Brain microvascular endothelial cell (primary cell): ENCODE measurements around the gene ETS1.

Experiments
- DNase-seq: peaks from one replicate; pipeline ENCODE4 v3.0.0-alpha.2; 2020
- H3K27ac ChIP-seq: fragments of 250-450 bp; sonication (Bioruptor Pico); 2 replicates; pipeline ENCODE4 v1.5.1; 2020; ENCODE audit warnings: mild to moderate bottlenecking, moderate library complexity
- H3K27me3 ChIP-seq: fragments of 250-450 bp; sonication (Bioruptor Pico); replicated peaks from 2 replicates; pipeline ENCODE4 v1.5.1; 2020; ENCODE audit warnings: mild to moderate bottlenecking
- H3K36me3 ChIP-seq: fragments of 250-450 bp; sonication (Bioruptor Pico); replicated peaks from 2 replicates; pipeline ENCODE4 v1.5.1; 2020; ENCODE audit warnings: mild to moderate bottlenecking
- H3K4me3 ChIP-seq: 2 replicates; pipeline ENCODE4 v1.5.1; 2011; ENCODE audit warnings: low read depth, mild to moderate bottlenecking, control low read depth, low read length, moderate library complexity
- in situ Hi-C: cut with HindIII; loops from 2 replicates; pipeline ENCODE4 v1.10.0; 2017; ENCODE audit warnings: low sequenced_read_pairs, low pct_ligation_motif_present
- TF ChIP-seq, protein P1 (sequence below): IDR thresholded peaks from 2 replicates; pipeline ENCODE4 v1.5.1; 2011; ENCODE audit warnings: low read depth, mild to moderate bottlenecking, moderate library complexity, low read length, control low read depth, inconsistent platforms; ENCODE audit errors: missing control alignments

The ETS1 gene

DNA sequence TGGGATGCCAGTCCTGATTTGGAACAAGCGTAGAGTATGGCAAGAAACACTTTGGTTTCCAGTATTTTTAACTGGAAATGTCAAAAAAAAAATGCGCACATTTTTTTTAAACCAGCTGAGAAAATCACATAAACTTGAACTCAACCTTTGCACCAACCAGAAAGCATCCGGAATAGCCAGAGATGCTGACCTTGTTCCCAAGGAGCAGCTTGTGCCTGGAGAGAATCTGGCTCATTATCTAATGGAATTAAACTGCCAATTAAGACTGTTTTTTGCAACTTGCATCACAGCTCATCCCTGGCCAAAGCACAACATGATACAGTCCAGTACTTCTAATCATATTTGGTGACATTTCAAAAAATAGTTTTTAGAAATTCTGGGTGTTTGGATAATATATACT is 8.4 kb upstream of the ETS1 start:
- Histone ChIP-seq H3K27me3 (no peaks in the 10 kb centered on the region), H3K36me3 (no peaks in the 10 kb centered on the region), H3K4me3 (no peak overlapping the region), H3K27ac (no peak overlapping the region)
- TF ChIP-seq, protein P1, sequence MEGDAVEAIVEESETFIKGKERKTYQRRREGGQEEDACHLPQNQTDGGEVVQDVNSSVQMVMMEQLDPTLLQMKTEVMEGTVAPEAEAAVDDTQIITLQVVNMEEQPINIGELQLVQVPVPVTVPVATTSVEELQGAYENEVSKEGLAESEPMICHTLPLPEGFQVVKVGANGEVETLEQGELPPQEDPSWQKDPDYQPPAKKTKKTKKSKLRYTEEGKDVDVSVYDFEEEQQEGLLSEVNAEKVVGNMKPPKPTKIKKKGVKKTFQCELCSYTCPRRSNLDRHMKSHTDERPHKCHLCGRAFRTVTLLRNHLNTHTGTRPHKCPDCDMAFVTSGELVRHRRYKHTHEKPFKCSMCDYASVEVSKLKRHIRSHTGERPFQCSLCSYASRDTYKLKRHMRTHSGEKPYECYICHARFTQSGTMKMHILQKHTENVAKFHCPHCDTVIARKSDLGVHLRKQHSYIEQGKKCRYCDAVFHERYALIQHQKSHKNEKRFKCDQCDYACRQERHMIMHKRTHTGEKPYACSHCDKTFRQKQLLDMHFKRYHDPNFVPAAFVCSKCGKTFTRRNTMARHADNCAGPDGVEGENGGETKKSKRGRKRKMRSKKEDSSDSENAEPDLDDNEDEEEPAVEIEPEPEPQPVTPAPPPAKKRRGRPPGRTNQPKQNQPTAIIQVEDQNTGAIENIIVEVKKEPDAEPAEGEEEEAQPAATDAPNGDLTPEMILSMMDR, result no peak
- DNase-seq, result no peak
- in situ Hi-C loops, result no loop called here

DNA sequence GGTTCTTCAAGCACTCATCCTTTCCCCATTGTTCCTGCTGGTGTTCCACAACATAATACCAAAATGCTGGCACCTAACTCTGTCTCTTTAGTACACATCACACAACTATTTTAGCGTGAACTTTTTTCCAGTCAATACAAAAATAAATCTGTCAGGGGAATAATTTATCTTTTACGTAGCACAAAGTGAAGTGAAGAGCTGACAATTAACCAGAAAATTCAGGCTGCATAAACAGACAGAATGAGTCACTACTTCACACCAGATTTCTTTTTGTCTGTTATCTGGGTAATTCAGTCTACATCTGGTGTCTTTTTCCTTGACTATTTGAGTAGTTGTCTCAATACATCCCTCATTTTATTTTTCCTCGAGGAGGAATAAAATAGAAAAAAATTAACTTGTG is 7.9 kb upstream of the ETS1 start:
- TF ChIP-seq, protein P1, result no peak
- in situ Hi-C loops, result no loop called here

DNA sequence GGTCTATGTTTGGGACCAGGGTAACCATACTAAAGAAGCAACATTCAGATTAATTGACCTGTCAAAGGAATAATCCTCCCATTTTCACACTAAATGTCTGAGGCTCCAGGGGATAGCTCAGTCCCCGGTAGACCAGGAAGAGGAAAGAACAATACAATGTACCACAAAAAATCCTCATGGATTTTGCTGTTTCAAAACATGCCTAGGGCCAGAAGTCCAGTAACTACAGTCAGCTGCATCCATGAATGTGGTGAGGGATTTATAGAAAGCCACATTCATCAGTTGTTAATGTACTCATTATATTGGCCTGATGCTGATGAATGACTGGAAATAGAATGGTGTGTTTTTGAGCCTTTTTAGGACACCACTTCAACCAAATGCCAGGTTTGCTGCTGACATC is 6.9 kb upstream of the ETS1 start:
- in situ Hi-C loops, result no loop called here
- no peak overlapping the region for H3K4me3 ChIP-seq
- H3K36me3 ChIP-seq, result no peaks in the 10 kb centered on the region
- TF ChIP-seq, protein P1, result no peak
- H3K27me3 ChIP-seq, result no peaks in the 10 kb centered on the region
- H3K27ac ChIP-seq, result no peak overlapping the region
- DNase-seq, result no peak

More for the DNA sequence above, 7.9 kb upstream of the ETS1 start:
- Histone ChIP-seq H3K27ac (no peak overlapping the region), H3K36me3 (no peaks in the 10 kb centered on the region), H3K27me3 (no peaks in the 10 kb centered on the region), H3K4me3 (no peak overlapping the region)
- DNase-seq, result no peak

DNA sequence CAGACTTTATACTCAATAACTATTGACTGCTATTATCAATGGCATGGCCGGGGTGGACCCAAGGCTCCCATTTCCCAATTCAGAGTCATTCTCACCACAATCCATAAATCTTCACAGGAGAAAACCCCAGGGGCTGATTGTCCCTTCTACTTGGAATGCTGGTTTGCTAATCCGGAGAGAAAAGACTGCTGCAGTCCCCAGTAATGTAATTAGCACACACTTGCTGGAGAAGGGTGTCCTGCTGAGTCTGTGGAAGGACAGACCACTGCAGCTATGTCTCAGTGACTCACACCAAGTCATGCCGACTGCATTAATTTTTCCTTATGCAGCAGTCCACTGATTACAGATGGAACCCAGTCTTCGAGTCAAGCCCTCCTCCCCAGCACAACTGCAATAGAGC is 5.9 kb upstream of the ETS1 start:
- Histone ChIP-seq H3K4me3 (no peak overlapping the region), H3K27me3 (no peaks in the 10 kb centered on the region), H3K27ac (no peak overlapping the region), H3K36me3 (no peaks in the 10 kb centered on the region)
- TF ChIP-seq, protein P1, result no peak
- peak; percentile 52 for DNase-seq
- in situ Hi-C loops, result no loop called here

DNA sequence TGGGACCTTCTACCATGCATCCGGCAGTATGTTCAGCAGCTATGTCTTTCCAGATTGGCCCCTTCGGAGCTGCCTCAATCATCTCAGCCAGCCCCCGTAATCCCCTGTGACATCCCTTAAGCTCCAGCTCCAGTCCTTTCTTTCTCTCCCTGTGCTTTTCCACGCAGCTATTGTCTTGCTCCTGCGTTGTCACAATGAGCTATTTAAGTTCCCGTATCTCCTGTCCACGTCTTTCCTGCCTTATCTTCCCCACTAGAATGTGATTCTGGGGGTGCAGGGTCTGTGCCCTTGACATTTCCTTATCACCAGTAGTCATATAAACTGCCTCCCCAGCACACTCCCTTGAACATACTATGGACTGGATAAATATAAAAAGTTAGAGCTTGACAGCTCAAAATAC is 5.1 kb upstream of the ETS1 start:
- Histone ChIP-seq H3K4me3 (no peak overlapping the region), H3K27me3 (no peaks in the 10 kb centered on the region), H3K36me3 (no peaks in the 10 kb centered on the region), H3K27ac (no peak overlapping the region)
- in situ Hi-C loops, result no loop called here
- TF ChIP-seq, protein P1, result no peak
- no peak for DNase-seq

DNA sequence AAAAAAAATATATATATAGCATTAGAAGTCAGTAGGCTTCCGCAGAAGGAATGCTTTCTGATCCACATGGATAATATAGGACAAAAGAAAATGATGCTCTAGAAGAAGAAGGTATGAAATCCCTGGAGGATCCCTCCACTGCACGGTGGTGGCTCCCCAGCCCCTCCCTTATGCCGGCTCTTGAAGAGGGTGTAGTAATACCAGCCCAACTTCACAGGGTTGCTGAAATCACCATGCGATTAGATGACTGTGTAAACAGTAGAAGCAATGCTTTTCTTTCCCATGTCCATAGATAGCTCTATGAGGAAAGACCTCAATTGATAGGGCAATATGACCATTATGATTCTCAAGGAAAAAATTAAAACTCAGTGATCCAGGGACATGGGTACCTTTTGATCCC is 3.2 kb upstream of the ETS1 start:
- DNase-seq, result no peak
- Histone ChIP-seq H3K27me3 (no peaks in the 10 kb centered on the region), H3K36me3 (no peaks in the 10 kb centered on the region), H3K27ac (no peak overlapping the region), H3K4me3 (no peak overlapping the region)
- TF ChIP-seq, protein P1, result no peak
- in situ Hi-C loops, result no loop called here
